Colonic mucosa (tissue), 4 donors: Measurements from ENCODE around the gene FBXL20. TPM values are rescaled to one million over a fixed set of nuclear protein-coding genes. Genes with fewer than 3 reads are reported as not detected.
"Not testable (repeated sequence)": the region's sequence is repeated elsewhere in the genome, so short reads cannot be mapped to it uniquely, and the experiment has no call there.

Source experiments
- DNase-seq: peaks from one replicate; pipeline ENCODE4 v3.0.0-alpha.2; 2020
- H3K27ac ChIP-seq: fragments of 200-600 bp; one replicate; pipeline ENCODE4 v1.8.0; 2021
- H3K27me3 ChIP-seq: fragments of 200-600 bp; one replicate; pipeline ENCODE4 v1.8.0; 2021
- H3K36me3 ChIP-seq: fragments of 200-600 bp; one replicate; pipeline ENCODE4 v1.8.0; 2021
- H3K4me1 ChIP-seq: fragments of 200-600 bp; one replicate; pipeline ENCODE4 v1.8.0; 2021; ENCODE audit warnings: mild to moderate bottlenecking
- H3K4me3 ChIP-seq: fragments of 200-600 bp; one replicate; pipeline ENCODE4 v1.8.0; 2021
- H3K9ac ChIP-seq, 2 donors: one replicate each; pipeline ENCODE4 v1.7.0; 2013; ENCODE audit warnings: control low read depth in 2 of 2, low read depth in 2 of 2, low read length in 2 of 2
- H3K9me3 ChIP-seq: fragments of 200-600 bp; one replicate; pipeline ENCODE4 v1.8.0; 2021
- intact Hi-C: fragments of 100-400 bp; cut with DNase I; formaldehyde crosslinking; loops from one replicate; pipeline ENCODE4 v1.14.1; 2022
- total RNA-seq, 2 donors: library from RNA; stranded (reverse); fragmentation: NEBNext Ultra II Directional in 1 of 2; extraction: Animal tissue kit (Norgen Biotek cat#: 25700) in 1 of 2; gene quantifications; one replicate each; pipeline ENCODE4 v1.2.1, GENCODE V29; 2021
- TF ChIP-seq, protein P1 (sequence below): fragments of 200-600 bp; IDR thresholded peaks from one replicate; pipeline ENCODE4 v1.8.0; 2022; ENCODE audit warnings: antibody characterized with exemption, mild to moderate bottlenecking
- donor health status: healthy.
- donor health status: DM: no; HTN: no; CAD: no.
- donor health status: DM: no; HTN: no; CAD: no.

FBXL20 gene
- total RNA-seq, 2 donors from 2014 or later, result 12.5 to 22.2 TPM

DNA sequence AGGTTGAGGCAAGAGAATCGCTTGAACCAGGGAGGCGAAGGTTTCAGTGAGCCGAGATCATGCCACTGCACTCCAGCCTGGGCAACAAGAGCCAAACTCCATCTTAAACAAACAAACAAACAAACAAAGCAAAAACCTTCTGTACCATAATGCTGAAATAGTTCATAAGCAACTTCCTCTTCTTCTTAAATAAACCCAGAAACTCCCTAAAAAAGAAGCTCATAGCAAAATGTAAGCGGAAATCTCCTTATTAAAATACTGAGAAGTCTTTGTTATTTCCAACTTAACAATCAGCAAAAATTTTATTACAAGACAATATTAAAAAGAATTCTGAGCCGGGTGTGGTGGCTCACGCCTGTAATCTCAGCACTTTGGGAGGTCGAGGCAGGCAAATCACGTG lies 82.8 kb downstream of the FBXL20 start:
- intact Hi-C loops, result no loop called here
- Histone ChIP-seq H3K4me1 (no peaks in the 10 kb centered on the region), H3K9ac (no peak overlapping the region), H3K27me3 (no peaks in the 10 kb centered on the region), H3K9me3 (no peaks in the 10 kb centered on the region), H3K4me3 (no peak overlapping the region), H3K27ac (no peak overlapping the region), H3K36me3 (no peaks in the 10 kb centered on the region)
- TF ChIP-seq, protein P1, sequence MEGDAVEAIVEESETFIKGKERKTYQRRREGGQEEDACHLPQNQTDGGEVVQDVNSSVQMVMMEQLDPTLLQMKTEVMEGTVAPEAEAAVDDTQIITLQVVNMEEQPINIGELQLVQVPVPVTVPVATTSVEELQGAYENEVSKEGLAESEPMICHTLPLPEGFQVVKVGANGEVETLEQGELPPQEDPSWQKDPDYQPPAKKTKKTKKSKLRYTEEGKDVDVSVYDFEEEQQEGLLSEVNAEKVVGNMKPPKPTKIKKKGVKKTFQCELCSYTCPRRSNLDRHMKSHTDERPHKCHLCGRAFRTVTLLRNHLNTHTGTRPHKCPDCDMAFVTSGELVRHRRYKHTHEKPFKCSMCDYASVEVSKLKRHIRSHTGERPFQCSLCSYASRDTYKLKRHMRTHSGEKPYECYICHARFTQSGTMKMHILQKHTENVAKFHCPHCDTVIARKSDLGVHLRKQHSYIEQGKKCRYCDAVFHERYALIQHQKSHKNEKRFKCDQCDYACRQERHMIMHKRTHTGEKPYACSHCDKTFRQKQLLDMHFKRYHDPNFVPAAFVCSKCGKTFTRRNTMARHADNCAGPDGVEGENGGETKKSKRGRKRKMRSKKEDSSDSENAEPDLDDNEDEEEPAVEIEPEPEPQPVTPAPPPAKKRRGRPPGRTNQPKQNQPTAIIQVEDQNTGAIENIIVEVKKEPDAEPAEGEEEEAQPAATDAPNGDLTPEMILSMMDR, result no peak
- DNase-seq, result no peak

DNA sequence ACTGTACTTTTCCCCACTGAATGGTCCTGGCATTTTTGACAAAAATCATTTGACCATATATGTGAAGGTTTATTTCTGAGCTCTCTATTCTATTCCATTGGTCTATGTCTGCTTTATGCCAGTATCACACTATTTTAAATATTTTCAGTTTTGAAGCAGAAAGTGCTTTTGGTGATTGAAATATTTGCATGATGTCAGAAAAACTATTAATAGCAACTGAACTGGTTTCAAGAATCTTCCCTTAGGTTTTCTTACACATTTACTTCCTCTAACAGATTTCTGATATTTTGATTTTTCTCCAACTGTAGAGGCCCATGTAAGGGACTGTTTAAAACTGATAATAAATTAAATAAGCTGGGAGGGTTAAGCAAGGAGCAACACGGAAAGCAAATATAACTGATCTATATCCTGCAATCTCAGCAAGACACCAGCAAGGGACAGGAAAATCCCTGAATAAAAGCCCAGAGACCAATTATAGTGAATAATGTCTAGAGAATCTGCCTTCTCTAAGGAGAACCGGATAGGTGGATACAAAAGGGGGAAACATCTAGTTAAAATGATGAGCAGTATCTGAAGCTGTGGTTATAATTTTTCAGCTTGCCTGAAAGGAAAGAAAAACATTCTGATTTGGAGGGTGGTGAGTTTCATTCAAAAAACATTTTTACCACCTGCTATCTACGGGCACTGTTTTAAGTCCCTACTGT lies 94.8 kb downstream of the FBXL20 start:
- Histone ChIP-seq H3K27me3 (no peaks in the 10 kb centered on the region), H3K36me3 (peaks cover 5% of the 10 kb centered on the region), H3K4me1 (no peaks in the 10 kb centered on the region), H3K9ac (no peak overlapping the region), H3K9me3 (no peaks in the 10 kb centered on the region), H3K27ac (no peak overlapping the region), H3K4me3 (no peak overlapping the region)
- intact Hi-C loops, result no loop called here
- TF ChIP-seq, protein P1, result no peak
- no peak for DNase-seq

DNA sequence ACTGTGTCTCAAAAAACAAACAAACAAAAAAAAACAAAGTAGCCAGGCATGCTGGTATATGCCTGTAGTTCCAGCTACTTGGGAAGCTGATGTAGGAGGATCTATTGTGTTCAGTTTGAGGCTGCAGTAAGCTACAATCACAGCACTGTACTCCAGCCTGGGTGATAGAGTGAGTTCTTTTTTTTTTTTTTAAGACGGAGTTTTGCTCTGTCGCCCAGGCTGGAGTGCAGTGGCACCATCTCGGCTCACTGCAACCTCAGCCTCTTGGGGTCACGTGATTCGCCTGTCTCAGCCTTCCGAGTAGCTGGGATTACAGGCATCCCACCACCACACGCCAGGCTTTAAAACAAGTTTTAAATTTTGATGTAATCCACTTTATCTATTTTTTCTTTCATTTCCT lies 95.4 kb downstream of the FBXL20 start:
- H3K27me3 ChIP-seq, result no peaks in the 10 kb centered on the region
- no peaks in the 10 kb centered on the region for H3K4me1 ChIP-seq
- no peak overlapping the region for H3K27ac ChIP-seq
- H3K4me3 ChIP-seq, result no peak overlapping the region
- H3K9me3 ChIP-seq, result no peaks in the 10 kb centered on the region
- TF ChIP-seq, protein P1, result no peak
- H3K9ac ChIP-seq, result no peak overlapping the region
- peaks cover 5% of the 10 kb centered on the region for H3K36me3 ChIP-seq
- intact Hi-C loops, result no loop called here
- no peak for DNase-seq

DNA sequence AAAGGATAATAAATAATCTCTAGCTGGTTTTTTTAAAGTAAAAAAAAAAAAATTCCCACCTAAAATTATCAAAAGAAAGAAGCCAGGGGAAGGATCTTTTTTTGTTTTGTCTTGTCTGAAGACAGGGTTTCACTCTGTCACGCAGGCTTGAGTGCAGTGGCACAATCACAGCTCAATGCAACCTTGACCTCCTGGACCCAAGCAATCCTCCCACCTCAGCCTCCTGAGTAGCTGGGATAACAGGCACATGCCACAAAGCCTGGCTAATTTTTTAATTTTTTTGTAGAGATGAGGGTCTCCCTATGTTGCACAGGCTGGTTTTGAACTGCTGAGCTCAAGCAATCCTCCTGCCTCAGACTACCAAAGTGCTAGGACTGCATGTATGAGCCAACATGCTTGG lies 97.2 kb downstream of the FBXL20 start:
- intact Hi-C loops, result no loop called here

DNA sequence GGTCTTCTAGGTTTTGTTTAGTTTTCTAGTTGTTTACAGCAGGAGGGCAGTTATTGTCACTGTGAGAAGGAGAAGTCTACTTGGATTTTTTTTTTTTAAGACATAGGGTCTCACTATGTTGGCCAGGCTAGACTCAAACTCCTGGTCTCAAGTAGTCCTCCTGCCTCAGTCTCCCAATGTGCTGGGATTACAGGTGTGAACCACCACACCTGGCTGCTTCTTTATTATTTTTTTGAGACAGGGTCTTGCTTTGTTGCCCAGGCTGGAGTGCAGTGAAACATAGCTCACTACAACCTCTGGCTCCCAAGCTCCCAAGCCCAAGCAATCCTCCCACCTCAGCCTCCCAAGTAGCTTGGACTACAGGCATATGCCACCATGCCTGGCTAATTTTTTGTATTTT lies 107.4 kb downstream of the FBXL20 start:
- DNase-seq, result no peak
- Histone ChIP-seq H3K36me3 (no peaks in the 10 kb centered on the region), H3K27me3 (no peaks in the 10 kb centered on the region), H3K4me3 (no peak overlapping the region), H3K9me3 (no peaks in the 10 kb centered on the region), H3K9ac (no peak overlapping the region), H3K27ac (no peak overlapping the region), H3K4me1 (no peaks in the 10 kb centered on the region)
- TF ChIP-seq, protein P1, result no peak
- intact Hi-C loops, result no loop called here

More for the DNA sequence above, 97.2 kb downstream of the FBXL20 start:
- peaks cover 5% of the 10 kb centered on the region for H3K36me3 ChIP-seq
- no peak overlapping the region for H3K27ac ChIP-seq
- no peak for DNase-seq
- TF ChIP-seq, protein P1, result no peak
- no peaks in the 10 kb centered on the region for H3K9me3 ChIP-seq
- no peaks in the 10 kb centered on the region for H3K27me3 ChIP-seq
- no peak overlapping the region for H3K9ac ChIP-seq
- no peaks in the 10 kb centered on the region for H3K4me1 ChIP-seq
- no peak overlapping the region for H3K4me3 ChIP-seq

DNA sequence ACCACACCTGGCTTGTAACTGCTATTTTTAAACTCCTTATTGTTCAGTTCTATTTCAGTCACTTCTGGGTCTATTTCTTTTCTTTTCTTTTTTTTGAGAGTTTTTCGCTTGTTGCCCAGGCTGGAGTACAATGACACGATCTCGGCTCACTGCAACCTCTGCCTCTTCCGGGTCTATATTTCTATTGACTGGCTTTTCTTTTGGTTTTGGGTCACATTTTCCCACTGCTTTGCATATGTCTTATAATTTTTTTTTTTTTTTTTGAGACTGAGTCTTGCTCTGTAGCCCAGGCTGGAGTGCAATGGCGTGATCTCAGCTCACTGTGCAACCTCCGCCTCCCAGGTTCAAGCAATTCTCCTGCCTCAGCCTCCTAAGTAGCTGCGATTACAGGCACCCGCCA lies 108.9 kb downstream of the FBXL20 start:
- H3K27me3 ChIP-seq, H3K27ac ChIP-seq, DNase-seq, H3K9me3 ChIP-seq, H3K36me3 ChIP-seq, intact Hi-C loops, H3K4me1 ChIP-seq, H3K4me3 ChIP-seq, H3K9ac ChIP-seq: not testable (repeated sequence)

DNA sequence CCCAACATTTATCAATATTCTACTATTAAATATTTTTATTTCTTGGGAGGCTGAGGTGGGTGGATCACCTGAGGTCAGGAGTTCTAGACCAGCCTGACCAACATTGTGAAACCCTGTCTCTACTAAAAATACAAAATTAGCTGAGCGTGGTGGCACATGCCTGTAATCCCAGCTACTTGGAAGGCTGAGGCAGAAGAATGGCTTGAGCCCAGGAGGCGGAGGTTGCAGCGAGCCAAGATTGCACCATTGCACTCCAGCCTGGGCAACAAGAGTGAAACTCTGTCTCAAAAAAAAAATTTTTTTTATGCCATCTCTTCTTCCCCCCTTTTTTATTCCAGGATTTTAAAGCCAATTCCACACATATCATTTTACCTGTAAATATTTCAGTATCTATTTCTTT lies 114.9 kb downstream of the FBXL20 start:
- H3K9me3 ChIP-seq, H3K36me3 ChIP-seq, H3K4me1 ChIP-seq, H3K27ac ChIP-seq, H3K9ac ChIP-seq, H3K27me3 ChIP-seq, H3K4me3 ChIP-seq, intact Hi-C loops, DNase-seq: not testable (repeated sequence)
